ENCODE data around the gene POLG2. TPM values are rescaled to one million over a fixed set of nuclear protein-coding genes. Genes with fewer than 3 reads are reported as not detected.

POLG2 gene
- total RNA-seq, 1 experiment from 2014 or later = 42.7 TPM

- TF ChIP-seq CREB1 (CRISPR knock-in tag; IDR thresholded peaks at IDR 0.05) = no peak
- TF ChIP-seq ERG (CRISPR knock-in tag; IDR thresholded peaks at IDR 0.05) = no peak
- no peak for TF ChIP-seq GABPB1 (CRISPR knock-in tag; IDR thresholded peaks at IDR 0.05)
- no peak for TF ChIP-seq ESRRA (CRISPR knock-in tag; IDR thresholded peaks at IDR 0.05; ENCODE audit: borderline replicate concordance)
- no peak for TF ChIP-seq ATF1 (CRISPR knock-in tag; IDR thresholded peaks at IDR 0.05)
- TF ChIP-seq GTF2I (CRISPR knock-in tag; conservative IDR thresholded peaks at IDR 0.05) = no peak
- no peak for TF ChIP-seq HMGA2 (CRISPR knock-in tag; IDR thresholded peaks at IDR 0.05)
- no peak for TF ChIP-seq ZBTB21 (CRISPR knock-in tag; IDR thresholded peaks at IDR 0.05; ENCODE audit: borderline replicate concordance)
- TF ChIP-seq FOXK1 (CRISPR knock-in tag; IDR thresholded peaks at IDR 0.05) = no peak
- no peak for TF ChIP-seq TCF7 (CRISPR knock-in tag; IDR thresholded peaks at IDR 0.05; ENCODE audit: low read depth)
- H3K4me1 Mint-ChIP-seq = peaks cover 10% of the 10 kb centered on the region
- POLR2A ChIA-PET = no interaction called here
- no peak overlapping the region for H3K4me3 Mint-ChIP-seq
- ATAC-seq (no peak), DNase-seq (ENCODE audit: low spot score) (no peak)
- H3K36me3 Mint-ChIP-seq = no peaks in the 10 kb centered on the region
- H3K9me3 Mint-ChIP-seq = no peaks in the 10 kb centered on the region
- no peaks in the 10 kb centered on the region for H3K27me3 Mint-ChIP-seq (ENCODE audit: low read depth)
- no peak overlapping the region for H3K27ac Mint-ChIP-seq
- CTCF ChIA-PET = interaction anchor here (1.0 kb wide), 1 partner anchor 42 kb away, joined by 3 read pairs; no protein-coding TSS in a partner anchor
These were observed 35.1 kb downstream of the POLG2 start for GRCh38 chr17:64461788-64462187.

GRCh38 chr17:64460955-64461354 is 35.9 kb downstream of the POLG2 start:
- no peak overlapping the region for H3K4me3 Mint-ChIP-seq
- no peaks in the 10 kb centered on the region for H3K27me3 Mint-ChIP-seq (ENCODE audit: low read depth)
- H3K9me3 Mint-ChIP-seq = no peaks in the 10 kb centered on the region
- POLR2A ChIA-PET = no interaction called here
- no peak for TF ChIP-seq RELA (CRISPR knock-in tag; IDR thresholded peaks at IDR 0.05; ENCODE audit: borderline replicate concordance)
- TF ChIP-seq IRF1 (CRISPR knock-in tag; IDR thresholded peaks at IDR 0.05) = no peak
- no peak for TF ChIP-seq NR1H2 (CRISPR knock-in tag; IDR thresholded peaks at IDR 0.05)
- no peak for TF ChIP-seq HMGXB4 (CRISPR knock-in tag; IDR thresholded peaks at IDR 0.05)
- no peak for TF ChIP-seq TEAD4 (CRISPR knock-in tag; IDR thresholded peaks at IDR 0.05)
- no peak for TF ChIP-seq ZMAT4 (CRISPR knock-in tag; IDR thresholded peaks at IDR 0.05)
- no peak for TF ChIP-seq ZNF532 (CRISPR knock-in tag; IDR thresholded peaks at IDR 0.05; ENCODE audit: borderline replicate concordance)
- H3K4me1 Mint-ChIP-seq = peaks cover 6% of the 10 kb centered on the region
- DNase-seq (ENCODE audit: low spot score) (no peak), ATAC-seq (no peak)
- CTCF ChIA-PET = interaction anchor here (1.0 kb wide), 1 partner anchor 41 kb away, joined by 3 read pairs; no protein-coding TSS in a partner anchor
- no peak overlapping the region for H3K27ac Mint-ChIP-seq
- no peaks in the 10 kb centered on the region for H3K36me3 Mint-ChIP-seq
